Endothelial cell of umbilical vein (primary cell): ENCODE results near the gene TCF20.

Experiments used
- CTCF ChIP-seq, 2 donors: IDR thresholded peaks; 1 replicate in 1 of 2; 2 replicates in 1 of 2; pipeline ENCODE4 v1.5.1; 2011; ENCODE audit warnings: low read length in 2 of 2, mild to moderate bottlenecking in 2 of 2, moderate library complexity in 2 of 2, control low read depth in 1 of 2, inconsistent platforms in 1 of 2, low read depth in 1 of 2; ENCODE audit not compliant: insufficient read depth in 1 of 2; ENCODE audit errors: extremely low read depth in 1 of 2
- EZH2 ChIP-seq: IDR thresholded peaks from 2 replicates; pipeline ENCODE4 v1.6.1; 2012; ENCODE audit warnings: borderline replicate concordance, low read depth, mild to moderate bottlenecking, moderate library complexity, low read length, inconsistent platforms; ENCODE audit not compliant: severe bottlenecking
- MYC ChIP-seq: IDR thresholded peaks from one replicate; pipeline ENCODE4 v1.6.1; 2011; ENCODE audit warnings: mild to moderate bottlenecking, low read depth, low read length
- POLR2A ChIP-seq: IDR thresholded peaks from 2 replicates; pipeline ENCODE4 v1.6.1; 2012; ENCODE audit warnings: low read depth, mild to moderate bottlenecking, control low read depth, low read length
- POLR2AphosphoS5 ChIP-seq: IDR thresholded peaks from 2 replicates; pipeline ENCODE4 v1.6.1; 2012; ENCODE audit warnings: low read depth, mild to moderate bottlenecking, control low read depth, low read length, moderate library complexity; ENCODE audit not compliant: insufficient read depth
- TF ChIP-seq, protein P1 (sequence below): IDR thresholded peaks from 2 replicates; pipeline ENCODE4 v1.6.1; 2011; ENCODE audit not compliant: insufficient read depth, insufficient read length

DNA sequence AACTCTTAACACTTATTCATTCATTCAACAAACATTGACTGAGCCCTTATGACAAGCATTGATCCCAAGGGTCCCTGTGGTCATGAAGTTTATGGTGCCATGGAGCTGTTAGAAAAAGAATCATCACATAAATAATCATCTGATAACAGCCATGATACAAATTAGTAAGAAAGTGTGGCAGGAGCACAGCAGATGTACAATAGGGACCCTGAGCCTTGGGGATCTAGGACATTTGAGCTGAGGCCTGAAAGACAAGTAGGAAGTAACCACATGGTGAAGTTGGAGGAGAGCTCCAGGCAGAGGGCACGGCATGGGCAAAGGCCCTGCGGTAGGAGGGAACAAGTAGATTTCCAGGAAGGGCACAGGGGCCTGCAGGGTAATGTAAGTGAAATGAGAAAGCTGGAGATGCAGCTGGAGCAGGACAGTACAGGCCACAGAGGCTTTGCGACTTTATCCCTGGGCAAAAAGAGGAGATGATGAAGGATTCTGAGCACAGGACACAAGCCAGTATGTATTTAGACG is 6.8 kb upstream of the TCF20 start:
- TF ChIP-seq CTCF (IDR thresholded peaks at IDR 0.05; ENCODE audit: extremely low read depth in 1 of 2, insufficient read depth in 1 of 2, low read depth in 1 of 2, low read length in 2 of 2) (no peak), EZH2 (no peak), POLR2AphosphoS5 (no peak), POLR2A (no peak), MYC (no peak)
- TF ChIP-seq, protein P1, sequence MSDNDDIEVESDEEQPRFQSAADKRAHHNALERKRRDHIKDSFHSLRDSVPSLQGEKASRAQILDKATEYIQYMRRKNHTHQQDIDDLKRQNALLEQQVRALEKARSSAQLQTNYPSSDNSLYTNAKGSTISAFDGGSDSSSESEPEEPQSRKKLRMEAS: no peak
